H9 (cell line): Measurements from ENCODE around the gene ERP44. TPM values are rescaled to one million over a fixed set of nuclear protein-coding genes. Genes with fewer than 3 reads are reported as not detected.

Experiments used
- DNase-seq: peaks from one replicate; pipeline ENCODE4 v3.0.0-alpha.2; 2017
- H2AFZ ChIP-seq: one replicate; pipeline ENCODE4 v1.6.1; 2013; ENCODE audit warnings: mild to moderate bottlenecking, low read length, control low read depth, moderate library complexity
- H2AK5ac ChIP-seq: 2 replicates; pipeline ENCODE4 v1.6.1; 2013; ENCODE audit warnings: low read length, control low read depth, mixed read lengths; ENCODE audit not compliant: insufficient read length
- H2BK120ac ChIP-seq: one replicate; pipeline ENCODE4 v1.6.1; 2013; ENCODE audit warnings: low read depth, mild to moderate bottlenecking, low read length, control low read depth, inconsistent platforms; ENCODE audit not compliant: poor library complexity, severe bottlenecking
- H2BK12ac ChIP-seq: 2 replicates; pipeline ENCODE4 v1.6.1; 2013; ENCODE audit warnings: low read length, control low read depth, mixed read lengths, low read depth; ENCODE audit not compliant: insufficient read length
- H2BK15ac ChIP-seq: 2 replicates; pipeline ENCODE4 v1.6.1; 2013; ENCODE audit warnings: low read depth, low read length, control low read depth
- H2BK20ac ChIP-seq: one replicate; pipeline ENCODE4 v1.6.1; 2013; ENCODE audit warnings: low read depth, mild to moderate bottlenecking, low read length, control low read depth, inconsistent platforms; ENCODE audit not compliant: poor library complexity, severe bottlenecking
- H2BK5ac ChIP-seq: 2 replicates; pipeline ENCODE4 v1.6.1; 2013; ENCODE audit warnings: low read length, control low read depth, mixed read lengths; ENCODE audit not compliant: insufficient read length
- H3K14ac ChIP-seq: 2 replicates; pipeline ENCODE4 v1.6.1; 2013; ENCODE audit warnings: low read length, control low read depth; ENCODE audit not compliant: insufficient read depth
- H3K18ac ChIP-seq: 2 replicates; pipeline ENCODE4 v1.6.1; 2013; ENCODE audit warnings: low read depth, mild to moderate bottlenecking, mixed read lengths, low read length, control low read depth; ENCODE audit not compliant: insufficient read length
- H3K23ac ChIP-seq: 2 replicates; pipeline ENCODE4 v1.6.1; 2013; ENCODE audit warnings: low read length, control low read depth, mixed read lengths, low read depth; ENCODE audit not compliant: insufficient read length
- H3K23me2 ChIP-seq: 2 replicates; pipeline ENCODE4 v1.6.1; 2013; ENCODE audit warnings: low read depth, mild to moderate bottlenecking, mixed read lengths, low read length, control low read depth; ENCODE audit not compliant: insufficient read length, poor library complexity, severe bottlenecking
- H3K27ac ChIP-seq: 2 replicates; pipeline ENCODE4 v1.5.1; 2013; ENCODE audit warnings: low read length, control low read depth, mixed read lengths, low read depth; ENCODE audit not compliant: insufficient read length
- H3K27me3 ChIP-seq: 2 replicates; pipeline ENCODE4 v1.6.1; 2013; ENCODE audit warnings: low read length, control low read depth, inconsistent platforms; ENCODE audit not compliant: insufficient read depth
- H3K4ac ChIP-seq: 2 replicates; pipeline ENCODE4 v1.6.1; 2013; ENCODE audit warnings: low read depth, mild to moderate bottlenecking, control low read depth, inconsistent platforms, low read length, moderate library complexity
- H3K4me1 ChIP-seq: 2 replicates; pipeline ENCODE4 v1.6.1; 2013; ENCODE audit warnings: low read length, control low read depth, inconsistent platforms; ENCODE audit not compliant: insufficient read depth
- H3K4me2 ChIP-seq: 2 replicates; pipeline ENCODE4 v1.6.1; 2013; ENCODE audit warnings: low read length, control low read depth, mixed read lengths; ENCODE audit not compliant: insufficient read length, insufficient read depth
- H3K56ac ChIP-seq: 2 replicates; pipeline ENCODE4 v1.6.1; 2013; ENCODE audit warnings: low read depth, mild to moderate bottlenecking, mixed read lengths, low read length, control low read depth; ENCODE audit not compliant: insufficient read length
- H3K79me1 ChIP-seq: 2 replicates; pipeline ENCODE4 v1.6.1; 2013; ENCODE audit warnings: low read depth, mild to moderate bottlenecking, moderate library complexity, low read length, control low read depth, inconsistent platforms; ENCODE audit not compliant: insufficient read depth, poor library complexity, severe bottlenecking
- H3K79me2 ChIP-seq: 2 replicates; pipeline ENCODE4 v1.6.1; 2013; ENCODE audit warnings: low read length, control low read depth, inconsistent platforms; ENCODE audit not compliant: insufficient read depth
- H3K9ac ChIP-seq: 2 replicates; pipeline ENCODE4 v1.6.1; 2013; ENCODE audit warnings: low read length, control low read depth, mixed read lengths; ENCODE audit not compliant: insufficient read length; ENCODE audit errors: extremely low read depth
- H3K9me3 ChIP-seq: one replicate; pipeline ENCODE4 v1.6.1; 2013; ENCODE audit warnings: low read depth, low read length, inconsistent platforms; ENCODE audit not compliant: control insufficient read depth
- H3T11ph ChIP-seq: one replicate; pipeline ENCODE4 v1.6.1; 2013; ENCODE audit warnings: mild to moderate bottlenecking, low read length, control low read depth, inconsistent platforms
- H4K20me1 ChIP-seq: one replicate; pipeline ENCODE4 v1.6.1; 2013; ENCODE audit not compliant: control insufficient read depth, insufficient read length, insufficient read depth
- H4K5ac ChIP-seq: 2 replicates; pipeline ENCODE4 v1.6.1; 2013; ENCODE audit warnings: low read depth, mild to moderate bottlenecking, mixed read lengths, low read length, control low read depth; ENCODE audit not compliant: insufficient read length
- H4K8ac ChIP-seq: replicated peaks from 2 replicates; pipeline ENCODE4 v1.6.1; 2013; ENCODE audit warnings: low read length, control low read depth, mixed read lengths, low read depth; ENCODE audit not compliant: insufficient read length
- H4K91ac ChIP-seq: 2 replicates; pipeline ENCODE4 v1.6.1; 2013; ENCODE audit warnings: low read depth, mild to moderate bottlenecking, moderate library complexity, mixed read lengths, low read length, control low read depth; ENCODE audit not compliant: insufficient read length
- H3K27ac Mint-ChIP-seq, 3 experiments: 2 replicates in 2 of 3; 3 replicates in 1 of 3; pipeline ENCODE4 v1.8.0; 2020 to 2021; ENCODE audit warnings: mixed read lengths in 3 of 3, mild to moderate bottlenecking in 1 of 3, moderate library complexity in 1 of 3
- H3K27me3 Mint-ChIP-seq: 2 replicates; pipeline ENCODE4 v1.8.0; 2021; ENCODE audit warnings: low read depth, mild to moderate bottlenecking, moderate library complexity, mixed read lengths
- H3K36me3 Mint-ChIP-seq, 3 experiments: 2 replicates in 2 of 3; 3 replicates in 1 of 3; pipeline ENCODE4 v1.8.0; 2020 to 2021; ENCODE audit warnings: low read depth in 3 of 3, mixed read lengths in 3 of 3; ENCODE audit not compliant: insufficient read depth in 1 of 3
- H3K4me1 Mint-ChIP-seq, 2 experiments: 2 replicates each; pipeline ENCODE4 v1.8.0; 2020; ENCODE audit warnings: mixed read lengths in 2 of 2
- H3K4me3 Mint-ChIP-seq, 2 experiments: 2 replicates in 1 of 2; 3 replicates in 1 of 2; pipeline ENCODE4 v1.8.0; 2020 to 2021; ENCODE audit warnings: mild to moderate bottlenecking in 2 of 2, mixed read lengths in 2 of 2, moderate library complexity in 1 of 2
- H3K9me3 Mint-ChIP-seq, 2 experiments: 2 replicates in 1 of 2; 3 replicates in 1 of 2; pipeline ENCODE4 v1.8.0; 2020; ENCODE audit warnings: mild to moderate bottlenecking in 2 of 2, mixed read lengths in 2 of 2, moderate library complexity in 1 of 2
- CTCF ChIP-seq: fragments of 200-600 bp; sonication (generic); conservative IDR thresholded peaks from 3 replicates; pipeline ENCODE4 v1.8.0; 2021; ENCODE audit warnings: antibody characterized with exemption, mild to moderate bottlenecking
- total RNA-seq: library from RNA; stranded (reverse); gene quantifications from 2 replicates; pipeline ENCODE4 v1.2.1, GENCODE V29; 2021

Gene ERP44
- total RNA-seq, 1 experiment from 2014 or later: 15.4 TPM

GRCh38 chr9:99971410-99971809 lies 127.4 kb downstream of the ERP44 start:
- H3K36me3 Mint-ChIP-seq: no peaks in the 10 kb centered on the region; a peak in 1 of 7 replicates
- H3K79me1 ChIP-seq: no peaks in the 10 kb centered on the region
- no peaks in the 10 kb centered on the region for H3K27me3 Mint-ChIP-seq
- no peak overlapping the region for H3K23ac ChIP-seq
- no peak overlapping the region for H2BK15ac ChIP-seq
- no peak overlapping the region for H4K91ac ChIP-seq
- H3K4me1 Mint-ChIP-seq: peaks cover 21 to 23% of the 10 kb centered on the region in 2 experiments
- no peak overlapping the region for H3K18ac ChIP-seq
- no peaks in the 10 kb centered on the region for H3K27me3 ChIP-seq
- H3K4me1 ChIP-seq: no peaks in the 10 kb centered on the region
- H2BK12ac ChIP-seq: no peak overlapping the region
- H2BK5ac ChIP-seq: no peak overlapping the region
- H3K4me3 Mint-ChIP-seq: no peak overlapping the region
- H2BK120ac ChIP-seq: no peak overlapping the region
- no peak overlapping the region for H4K5ac ChIP-seq
- no peak overlapping the region for H3K56ac ChIP-seq
- no peak overlapping the region for H3K4ac ChIP-seq
- H2BK20ac ChIP-seq: no peak overlapping the region
- H3K14ac ChIP-seq: no peak overlapping the region
- TF ChIP-seq CTCF: no peak
- no peak overlapping the region for H4K8ac ChIP-seq
- H3K79me2 ChIP-seq: no peaks in the 10 kb centered on the region
- H4K20me1 ChIP-seq: no peaks in the 10 kb centered on the region
- H3T11ph ChIP-seq: no peak overlapping the region
- H2AFZ ChIP-seq: no peak overlapping the region
- no peak for DNase-seq
- no peaks in the 10 kb centered on the region; a peak in 1 of 5 replicates for H3K9me3 Mint-ChIP-seq
- H2AK5ac ChIP-seq: no peak overlapping the region
- peaks cover 2% of the 10 kb centered on the region for H3K23me2 ChIP-seq
- H3K9me3 ChIP-seq: no peaks in the 10 kb centered on the region
- H3K4me2 ChIP-seq: no peak overlapping the region
- no peak overlapping the region for H3K27ac Mint-ChIP-seq
- H3K27ac ChIP-seq: no peak overlapping the region
- no peak overlapping the region for H3K9ac ChIP-seq
